Tongue (tissue), 3 donors: ENCODE measurements around the gene CDKL4. TPM values are rescaled to one million over a fixed set of nuclear protein-coding genes. Genes with fewer than 3 reads are reported as not detected.
"Not testable (repeated sequence)": the region's sequence is repeated elsewhere in the genome, so short reads cannot be mapped to it uniquely, and the experiment has no call there.

Experiments used
- DNase-seq: peaks from one replicate; pipeline ENCODE4 v3.0.0-alpha.2; 2015
- small RNA-seq: library from RNA; depleted of rRNA; stranded (forward); fragments of <200 nt; gene quantifications from one replicate; pipeline ENCODE3, GENCODE V24; 2014; ENCODE audit warnings: low replicate concordance
- total RNA-seq: library from RNA; depleted of rRNA; stranded (reverse); fragments of >200 nt; gene quantifications from one replicate; pipeline ENCODE4 v1.2.3, GENCODE V29; 2014

The CDKL4 gene
- total RNA-seq, 1 donor from 2014 or later = 1.8 TPM

DNA sequence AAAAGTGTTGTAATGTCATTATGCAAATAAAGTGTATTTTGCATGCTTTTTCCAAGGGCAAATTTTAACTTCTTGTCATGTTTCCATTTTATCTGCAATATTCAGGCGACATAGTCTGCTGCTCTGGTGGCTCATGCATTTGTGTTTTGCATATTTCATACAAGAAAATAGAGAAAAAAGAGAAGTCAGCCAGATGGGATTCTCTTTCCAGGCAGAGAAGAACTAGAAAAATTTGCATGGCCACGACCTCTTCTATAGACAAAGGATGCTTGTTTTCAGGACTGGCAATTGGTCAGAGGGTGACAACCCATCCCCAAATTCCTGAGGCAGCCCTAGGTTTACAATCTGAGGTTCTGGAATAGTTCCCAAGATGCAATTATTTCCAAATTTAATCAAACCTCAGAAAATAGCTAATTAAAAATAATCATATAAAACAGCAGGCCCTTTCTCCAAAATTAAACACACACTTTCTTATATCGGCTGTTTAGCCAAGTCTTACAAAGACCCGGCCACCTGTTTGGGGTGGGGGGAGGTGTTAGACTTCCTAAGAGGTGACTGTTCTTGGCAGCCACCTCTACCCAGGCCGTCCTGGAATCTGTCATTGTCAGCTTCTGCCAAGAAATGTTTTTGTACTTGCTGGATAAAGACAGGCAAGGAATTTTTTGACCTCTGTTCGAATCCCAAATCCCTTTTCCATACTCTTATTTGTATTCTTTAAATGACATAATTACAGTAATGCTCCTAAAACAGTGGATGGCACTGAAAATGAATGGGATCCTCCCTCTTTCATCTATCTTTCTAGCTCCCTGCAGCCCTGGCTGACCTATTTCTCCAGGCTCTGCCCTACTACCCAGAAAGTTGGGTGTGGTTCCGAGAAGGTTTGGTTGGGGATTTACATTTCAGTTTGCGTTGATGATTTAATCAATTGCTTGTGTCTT, 102.2 kb downstream of the CDKL4 start:
- DNase-seq = peak; percentile 63

DNA sequence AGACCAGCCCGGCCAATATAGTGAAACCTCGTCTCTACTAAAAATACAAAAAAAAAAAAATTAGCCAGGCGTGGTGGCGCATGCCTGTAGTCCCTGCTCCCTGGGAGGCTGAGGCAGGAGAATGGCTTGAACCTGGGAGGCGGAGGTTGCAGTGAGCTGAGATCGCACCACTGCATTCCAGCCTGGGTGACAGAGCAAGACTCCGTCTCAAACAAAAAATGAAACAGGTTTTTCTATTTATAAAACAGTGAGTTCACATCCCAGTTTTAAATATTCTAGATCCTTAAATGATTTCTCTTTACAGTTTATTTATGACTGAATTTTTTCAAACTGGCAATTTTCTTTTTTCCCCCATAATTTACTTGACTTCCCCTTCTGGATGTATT, 102.8 kb downstream of the CDKL4 start:
- not testable (repeated sequence) for DNase-seq

DNA sequence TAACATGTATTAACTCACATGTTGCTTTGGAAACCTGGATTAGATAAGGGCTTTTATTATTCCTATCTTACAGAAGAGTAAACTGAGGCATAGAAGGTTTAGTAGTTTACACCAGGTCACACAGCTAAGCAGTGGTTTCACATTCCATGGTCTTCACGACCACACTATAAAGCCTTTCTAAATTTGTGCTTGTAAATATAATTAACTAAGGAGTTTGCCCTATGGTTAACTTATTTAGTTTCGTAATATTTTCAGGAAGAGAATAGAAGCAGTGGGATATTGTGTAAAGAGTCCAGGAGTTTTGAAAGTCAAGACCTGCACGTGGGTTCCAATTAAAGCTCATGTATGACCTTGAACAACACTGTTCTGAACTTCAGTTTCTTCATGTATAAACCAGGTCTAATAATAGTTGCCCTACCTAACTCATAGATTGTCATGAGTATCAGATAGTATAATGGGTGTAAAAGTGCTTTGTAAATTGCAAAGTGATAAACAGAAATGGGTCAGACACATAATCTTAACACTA, 103.4 kb downstream of the CDKL4 start:
- no peak for DNase-seq

DNA sequence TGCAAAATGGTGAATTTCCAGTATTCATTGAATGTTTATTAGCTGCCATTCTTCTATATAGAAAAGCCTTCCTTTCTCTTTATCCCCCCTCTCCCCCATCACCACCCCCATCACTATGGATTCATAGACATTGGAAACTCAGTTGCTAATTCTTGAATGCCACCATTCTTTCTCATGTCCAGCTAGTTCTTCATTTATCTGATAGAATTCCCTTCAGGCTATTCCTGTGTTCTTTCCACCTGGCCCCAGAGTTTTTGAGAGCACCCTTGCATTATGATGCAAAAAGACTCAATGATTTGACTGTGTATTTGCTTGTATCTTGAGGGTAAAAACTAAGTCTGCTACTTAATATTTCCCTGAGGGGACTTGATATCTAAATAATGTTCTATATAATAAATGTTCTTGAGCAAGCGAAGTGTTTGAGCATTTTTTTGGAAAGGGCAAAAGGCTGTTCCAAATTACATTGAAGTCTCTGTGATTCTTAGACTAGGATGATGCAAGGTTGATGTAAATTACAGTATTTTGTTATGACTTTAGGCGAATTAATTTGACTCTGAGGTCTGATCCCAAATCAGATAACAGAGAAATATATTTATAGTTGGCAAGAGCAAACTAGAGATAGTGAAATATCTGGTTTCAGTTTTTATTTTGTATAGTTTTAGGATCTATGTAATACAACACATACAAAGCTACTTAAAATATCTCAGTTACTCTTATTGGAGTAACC, 104.1 kb downstream of the CDKL4 start:
- no peak for DNase-seq

DNA sequence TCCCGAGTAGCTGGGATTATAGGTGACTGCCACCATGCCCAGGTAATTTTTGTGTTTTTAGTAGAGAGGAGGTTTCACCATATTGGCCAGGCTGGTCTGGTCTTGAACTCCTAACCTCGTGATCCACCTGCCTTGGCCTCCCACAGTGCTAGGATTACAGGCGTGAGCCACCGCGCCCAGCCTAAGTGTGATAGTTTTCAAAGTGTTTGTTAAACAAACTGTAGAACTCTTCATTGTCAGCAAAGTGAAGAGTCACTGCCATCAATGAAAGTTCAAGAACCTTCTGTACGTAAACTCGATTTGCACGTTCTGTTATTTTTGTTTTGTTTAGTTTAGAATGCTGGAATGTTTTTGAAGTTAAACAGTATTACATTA, 104.9 kb downstream of the CDKL4 start:
- no peak for DNase-seq

DNA sequence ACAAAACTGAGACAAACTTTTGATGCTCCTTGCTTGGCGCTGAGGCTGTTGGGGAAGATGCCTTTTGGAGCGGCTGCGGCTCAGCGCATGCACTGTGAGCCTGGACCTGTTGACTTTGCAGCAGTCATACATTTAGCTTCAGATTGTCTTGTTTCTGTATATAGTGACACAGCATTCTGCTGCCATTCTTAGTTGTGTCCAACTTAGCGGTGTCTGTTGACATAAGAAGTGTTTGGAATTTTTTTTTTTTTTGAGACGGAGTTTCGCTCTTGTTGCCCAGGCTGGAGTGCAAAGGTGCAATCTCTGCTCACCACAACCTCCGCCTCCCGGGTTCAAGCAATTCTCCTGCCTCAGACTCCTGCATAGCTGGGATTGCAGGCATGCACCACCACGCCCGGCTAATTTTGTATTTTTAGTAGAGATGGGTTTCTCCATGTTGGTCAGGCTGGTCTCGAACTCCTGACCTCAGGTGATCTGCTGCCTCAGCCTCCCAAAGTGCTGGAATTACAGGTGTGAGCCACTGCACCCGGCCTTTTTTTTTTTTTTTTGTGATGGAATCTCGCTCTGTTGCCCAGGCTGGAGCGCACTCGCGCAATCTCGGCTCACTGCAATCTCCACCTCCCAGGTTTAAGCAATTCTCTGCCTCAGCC, 105.5 kb downstream of the CDKL4 start:
- not testable (repeated sequence) for DNase-seq

DNA sequence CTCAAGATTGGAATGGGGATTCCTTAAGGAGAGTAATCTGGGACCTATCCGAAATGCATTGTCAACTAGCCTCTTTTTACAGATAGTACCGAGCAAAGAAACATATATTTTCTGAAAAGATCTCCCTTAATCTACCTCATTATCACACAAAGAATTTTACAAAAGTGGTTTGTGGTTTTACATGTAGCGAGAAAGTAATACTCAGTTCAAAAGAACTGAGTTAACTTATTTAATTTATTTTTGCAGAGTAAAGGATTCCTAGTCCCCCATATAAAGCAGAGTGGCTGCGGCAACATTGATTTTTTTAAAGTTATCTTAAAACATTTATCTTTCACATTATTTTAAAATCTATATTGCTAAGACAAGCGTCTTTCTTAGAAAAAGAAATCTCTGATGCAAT, 107.0 kb downstream of the CDKL4 start:
- no peak for DNase-seq

DNA sequence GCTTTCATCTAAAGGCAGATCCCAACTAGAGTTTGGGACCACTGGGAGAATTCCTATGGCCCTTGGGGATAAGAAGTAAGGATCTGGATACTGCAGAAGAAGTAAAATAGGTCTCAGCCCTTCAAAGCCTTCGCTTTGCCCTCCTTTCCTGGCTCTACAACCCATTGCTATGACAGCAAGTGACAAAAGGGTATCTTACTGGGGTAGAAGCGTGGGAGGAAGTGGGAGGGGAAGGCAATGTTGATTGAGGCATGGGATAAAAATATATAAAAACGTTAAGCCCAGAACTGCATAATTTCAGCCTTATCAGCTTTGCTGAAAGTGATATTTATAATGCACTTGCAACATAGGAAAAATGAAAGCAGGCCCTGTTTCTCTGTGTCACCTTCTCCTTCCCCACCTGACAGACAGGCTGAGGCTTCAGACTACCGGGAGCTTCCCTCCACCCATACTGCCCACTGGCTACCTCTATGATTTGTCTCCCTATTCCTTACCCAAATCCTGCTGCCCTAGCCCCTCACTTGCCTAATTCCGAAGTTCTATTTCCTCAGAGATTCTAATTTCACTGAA, 108.0 kb downstream of the CDKL4 start:
- DNase-seq = no peak

DNA sequence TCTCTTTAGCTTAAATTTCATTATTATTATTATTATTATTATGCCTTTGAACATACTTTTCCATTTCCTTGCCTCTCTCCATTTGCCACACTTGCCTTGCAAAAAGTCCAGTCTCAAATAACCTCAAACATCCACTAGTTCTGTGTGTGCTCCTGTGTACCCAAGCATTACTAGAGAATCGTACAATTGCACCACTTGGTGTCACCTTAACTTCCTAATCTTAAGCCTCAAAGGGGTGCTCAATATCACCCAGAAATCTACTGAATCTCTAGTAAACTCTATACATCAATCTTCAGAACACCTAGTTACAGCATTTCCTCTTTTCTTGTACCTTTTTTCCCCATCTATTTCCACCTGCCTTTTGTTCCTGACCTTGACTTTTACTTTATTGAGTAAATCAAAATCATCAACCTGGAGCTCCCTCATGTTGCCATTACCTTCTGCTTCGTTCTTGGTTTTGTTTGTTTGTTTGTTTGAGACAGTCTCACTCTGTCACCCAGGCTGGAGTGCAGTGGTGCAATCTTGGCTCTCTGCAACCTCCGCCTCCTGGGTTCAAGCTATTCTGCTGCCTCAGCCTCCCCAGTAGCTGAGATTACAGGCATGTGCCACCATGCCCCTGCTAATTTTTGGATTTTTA, 110.4 kb downstream of the CDKL4 start:
- no peak for DNase-seq

DNA sequence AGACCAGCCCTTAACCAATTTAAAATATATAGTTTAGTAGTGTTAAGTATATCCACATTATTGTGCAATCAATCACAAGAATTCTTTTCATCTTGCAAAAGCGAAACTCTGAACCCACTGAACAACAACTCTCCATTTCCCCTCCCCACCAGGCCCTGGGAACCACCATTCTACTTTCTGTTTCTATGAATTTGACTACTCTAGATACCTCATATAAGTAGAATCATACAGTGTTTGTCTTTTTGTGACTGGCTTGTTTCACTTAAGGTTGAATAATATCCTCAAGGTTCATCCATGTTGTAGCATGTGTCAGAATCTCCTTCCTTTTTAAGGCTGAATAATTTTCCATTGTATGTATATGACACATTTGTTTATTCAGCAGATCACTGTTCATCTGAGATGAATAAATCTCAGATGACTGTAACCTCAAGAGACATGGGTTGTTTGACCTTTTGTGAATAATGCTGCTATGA, 114.8 kb downstream of the CDKL4 start:
- no peak for DNase-seq

DNA sequence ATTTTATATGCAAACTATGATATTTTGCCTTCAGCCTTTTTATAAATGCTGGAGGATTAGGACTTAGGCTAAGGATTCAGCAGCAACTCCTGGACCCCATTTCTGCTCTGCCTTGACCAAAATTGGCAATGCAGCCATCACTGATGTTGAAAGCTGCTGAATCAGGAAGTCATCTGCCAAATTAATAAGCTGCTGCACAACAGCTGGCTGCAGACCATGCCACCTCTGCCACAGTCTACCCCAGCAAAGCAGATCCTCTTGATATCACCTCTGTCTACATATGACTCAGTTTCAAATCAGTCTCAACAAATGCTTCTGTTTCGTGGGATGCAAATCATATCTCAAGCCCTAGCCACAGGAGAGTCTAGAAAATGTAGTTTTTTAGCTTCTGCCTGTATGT, 115.8 kb downstream of the CDKL4 start:
- peak; percentile 43 for DNase-seq

Small RNA genes within 50 kb of the gene (small RNA-seq; reads per million reads assigned to genes)
- gene RF00019 (not detected), gene RF00272 (not detected)

Other genes starting within 250 kb of the CDKL4 start
- gene SOS1, start 122.9 kb downstream of the CDKL4 start, total RNA-seq = 48.2 TPM
- gene MAP4K3, start 193.3 kb upstream of the CDKL4 start, total RNA-seq = 72.7 TPM